ENCODE data around the gene CRAT.

DNA sequence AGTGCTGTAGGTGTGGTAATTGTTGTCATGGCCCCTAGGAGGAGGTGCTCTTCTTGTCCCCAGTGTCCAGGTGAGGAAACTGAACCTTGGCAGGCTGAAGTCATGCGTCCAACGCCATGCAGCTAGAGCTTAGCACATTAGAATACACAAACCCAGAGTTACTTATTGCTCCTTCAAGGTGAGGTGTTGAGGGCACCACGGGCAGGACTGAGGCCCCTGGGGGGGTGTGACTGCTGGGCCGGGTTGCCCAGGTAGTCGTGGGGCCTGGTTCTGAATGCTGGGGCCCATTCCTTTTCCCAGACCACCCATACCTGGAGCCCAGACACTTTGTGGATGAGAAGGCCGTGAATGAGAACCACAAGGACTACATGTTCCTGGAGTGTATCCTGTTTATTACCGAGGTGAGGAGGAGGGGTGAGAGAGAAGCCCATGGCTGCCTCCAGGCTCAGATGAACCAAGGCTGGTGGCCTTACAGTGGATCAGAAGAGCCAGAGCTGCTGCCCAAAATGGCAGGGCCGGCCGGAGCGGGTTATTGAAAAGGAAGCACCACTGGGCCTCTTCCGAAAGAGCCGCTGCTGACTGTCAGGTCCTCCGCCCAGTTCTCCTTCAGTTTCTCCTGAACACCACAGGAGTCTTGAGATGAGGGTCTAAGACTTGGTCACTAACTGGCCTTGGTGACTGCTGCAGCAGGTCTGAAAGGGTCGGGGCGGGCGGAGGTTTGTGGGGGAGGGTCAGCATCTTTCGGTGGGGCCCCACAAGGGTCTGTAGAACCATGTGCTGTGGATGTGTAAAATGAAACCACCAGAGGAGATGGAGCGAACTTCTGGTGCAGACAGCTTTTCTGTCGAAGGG lies 26.9 kb upstream of the CRAT start:
- TF ChIP-seq EZH2 (IDR thresholded peaks at IDR 0.05; ENCODE audit: low read length), result no peak
- TF ChIP-seq, protein P1, sequence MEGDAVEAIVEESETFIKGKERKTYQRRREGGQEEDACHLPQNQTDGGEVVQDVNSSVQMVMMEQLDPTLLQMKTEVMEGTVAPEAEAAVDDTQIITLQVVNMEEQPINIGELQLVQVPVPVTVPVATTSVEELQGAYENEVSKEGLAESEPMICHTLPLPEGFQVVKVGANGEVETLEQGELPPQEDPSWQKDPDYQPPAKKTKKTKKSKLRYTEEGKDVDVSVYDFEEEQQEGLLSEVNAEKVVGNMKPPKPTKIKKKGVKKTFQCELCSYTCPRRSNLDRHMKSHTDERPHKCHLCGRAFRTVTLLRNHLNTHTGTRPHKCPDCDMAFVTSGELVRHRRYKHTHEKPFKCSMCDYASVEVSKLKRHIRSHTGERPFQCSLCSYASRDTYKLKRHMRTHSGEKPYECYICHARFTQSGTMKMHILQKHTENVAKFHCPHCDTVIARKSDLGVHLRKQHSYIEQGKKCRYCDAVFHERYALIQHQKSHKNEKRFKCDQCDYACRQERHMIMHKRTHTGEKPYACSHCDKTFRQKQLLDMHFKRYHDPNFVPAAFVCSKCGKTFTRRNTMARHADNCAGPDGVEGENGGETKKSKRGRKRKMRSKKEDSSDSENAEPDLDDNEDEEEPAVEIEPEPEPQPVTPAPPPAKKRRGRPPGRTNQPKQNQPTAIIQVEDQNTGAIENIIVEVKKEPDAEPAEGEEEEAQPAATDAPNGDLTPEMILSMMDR (optimal IDR thresholded peaks at IDR 0.05 in 1 of 3, IDR thresholded peaks at IDR 0.05 in 1 of 3, conservative IDR thresholded peaks at IDR 0.05 in 1 of 3; ENCODE audit: extremely low read depth in 1 of 3, insufficient read depth in 2 of 3, low read length in 3 of 3), result no peak

Data from keratinocyte (primary cell).